Tibial nerve (tissue), 4 donors: ENCODE data around the gene OR2J3. TPM values are rescaled to one million over a fixed set of nuclear protein-coding genes. Genes with fewer than 3 reads are reported as not detected.

Experiments
- DNase-seq, 2 donors: peaks; one replicate each; pipeline ENCODE4 v3.0.0-alpha.2; 2019; ENCODE audit warnings: low spot score in 2 of 2
- H3K27ac ChIP-seq, 4 donors: fragments of 200-600 bp; sonication (generic) in 3 of 4; one replicate each; pipeline ENCODE4 v1.5.1; 2017 to 2019; ENCODE audit warnings: mild to moderate bottlenecking in 1 of 4
- H3K27me3 ChIP-seq, 2 donors: fragments of 200-600 bp; sonication (generic) in 1 of 2; one replicate each; pipeline versions ENCODE4 v1.5.1 to v1.6.0; 2017 to 2019
- H3K36me3 ChIP-seq, 3 donors: fragments of 200-600 bp; sonication (generic); one replicate each; pipeline ENCODE4 v1.5.1; 2018 to 2019
- H3K4me1 ChIP-seq, 4 donors: fragments of 200-600 bp; sonication (generic) in 3 of 4; one replicate each; pipeline ENCODE4 v1.5.1; 2017 to 2019
- H3K4me3 ChIP-seq, 4 donors: fragments of 200-600 bp; sonication (generic) in 3 of 4; one replicate each; pipeline ENCODE4 v1.5.1; 2017 to 2019; ENCODE audit warnings: mild to moderate bottlenecking in 1 of 4, moderate library complexity in 1 of 4
- H3K9me3 ChIP-seq, 4 donors: fragments of 200-600 bp; sonication (generic) in 3 of 4; one replicate each; pipeline ENCODE4 v1.5.1; 2017 to 2019
- EP300 ChIP-seq, 2 donors: sonication (generic); formaldehyde crosslinking; IDR thresholded peaks; one replicate each; pipeline ENCODE4 v1.6.1; 2017; ENCODE audit warnings: antibody characterized with exemption in 2 of 2, mild to moderate bottlenecking in 1 of 2
- POLR2A ChIP-seq, 2 donors: fragments of 450-650 bp; IDR thresholded peaks; one replicate each; pipeline ENCODE4 v1.6.1; 2017; ENCODE audit warnings: antibody characterized with exemption in 2 of 2, mild to moderate bottlenecking in 2 of 2, moderate library complexity in 2 of 2
- WGBS, 2 donors: methylation state at CpG; one replicate each; pipeline ENCODE4 v1.1.5; 2018; 5-methylcytosine and 5-hydroxymethylcytosine counted together
- total RNA-seq, 4 donors: library from RNA; depleted of rRNA; stranded (reverse); fragments of >200 nt; gene quantifications; one replicate each; pipeline ENCODE4 v1.1.0, GENCODE V29; 2016
- TF ChIP-seq, protein P1 (sequence below), 5 experiments: fragments of 200-600 bp in 3 of 5; fragments of 450-650 bp in 2 of 5; sonication (generic) in 3 of 5; IDR thresholded peaks; one replicate each; pipeline ENCODE4 v1.5.1; 2016 to 2019; ENCODE audit warnings: antibody characterized with exemption in 5 of 5, mild to moderate bottlenecking in 3 of 5, moderate library complexity in 2 of 5

The OR2J3 gene
- total RNA-seq, 4 donors from 2014 or later = not detected

DNA sequence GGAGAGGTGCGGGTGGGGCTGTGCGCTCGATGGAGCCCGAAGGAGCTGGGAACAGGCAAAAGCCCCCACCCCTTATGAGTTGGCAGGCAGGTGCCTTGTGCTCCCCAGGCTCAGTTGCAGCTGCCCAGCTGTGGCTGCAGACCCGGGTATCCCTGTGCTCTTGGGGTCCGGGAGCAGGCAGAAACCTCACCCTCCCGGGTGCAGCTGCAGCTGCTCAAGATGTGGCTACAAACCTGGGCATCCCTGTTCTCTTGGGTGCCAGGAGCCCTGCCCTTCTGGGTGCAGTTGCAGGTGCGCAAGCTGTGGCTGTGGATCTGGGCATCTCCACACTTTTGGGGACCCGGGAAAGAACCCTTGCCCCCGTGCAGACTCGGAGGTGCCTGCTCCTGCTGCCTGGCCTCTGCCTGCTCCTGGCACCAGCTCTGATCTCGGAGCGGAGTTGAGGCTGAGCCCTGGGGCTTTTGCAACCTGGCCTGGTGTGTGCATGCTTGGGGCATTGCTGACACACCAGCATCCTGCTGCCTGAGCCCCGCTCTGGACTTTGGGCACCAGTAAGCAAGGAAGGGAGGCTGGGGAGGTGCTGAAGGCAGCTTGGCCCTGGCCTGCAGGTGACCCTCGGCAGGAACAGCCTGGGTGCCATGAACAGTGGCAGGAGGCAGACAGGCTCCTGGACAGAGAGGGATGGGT is 21.6 kb downstream of the OR2J3 start:
- no peaks in the 10 kb centered on the region for H3K27me3 ChIP-seq
- no peaks in the 10 kb centered on the region for H3K36me3 ChIP-seq
- TF ChIP-seq, protein P1, sequence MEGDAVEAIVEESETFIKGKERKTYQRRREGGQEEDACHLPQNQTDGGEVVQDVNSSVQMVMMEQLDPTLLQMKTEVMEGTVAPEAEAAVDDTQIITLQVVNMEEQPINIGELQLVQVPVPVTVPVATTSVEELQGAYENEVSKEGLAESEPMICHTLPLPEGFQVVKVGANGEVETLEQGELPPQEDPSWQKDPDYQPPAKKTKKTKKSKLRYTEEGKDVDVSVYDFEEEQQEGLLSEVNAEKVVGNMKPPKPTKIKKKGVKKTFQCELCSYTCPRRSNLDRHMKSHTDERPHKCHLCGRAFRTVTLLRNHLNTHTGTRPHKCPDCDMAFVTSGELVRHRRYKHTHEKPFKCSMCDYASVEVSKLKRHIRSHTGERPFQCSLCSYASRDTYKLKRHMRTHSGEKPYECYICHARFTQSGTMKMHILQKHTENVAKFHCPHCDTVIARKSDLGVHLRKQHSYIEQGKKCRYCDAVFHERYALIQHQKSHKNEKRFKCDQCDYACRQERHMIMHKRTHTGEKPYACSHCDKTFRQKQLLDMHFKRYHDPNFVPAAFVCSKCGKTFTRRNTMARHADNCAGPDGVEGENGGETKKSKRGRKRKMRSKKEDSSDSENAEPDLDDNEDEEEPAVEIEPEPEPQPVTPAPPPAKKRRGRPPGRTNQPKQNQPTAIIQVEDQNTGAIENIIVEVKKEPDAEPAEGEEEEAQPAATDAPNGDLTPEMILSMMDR (IDR thresholded peaks at IDR 0.05) = no peak
- no peak for TF ChIP-seq EP300 (IDR thresholded peaks at IDR 0.05)
- TF ChIP-seq POLR2A (IDR thresholded peaks at IDR 0.05) = no peak
- DNase-seq = no peak
- H3K4me1 ChIP-seq = no peaks in the 10 kb centered on the region
- WGBS, 2 donors = 67 to 82% methylated on average over 9 to 12 of the region's 15 CpGs
- H3K4me3 ChIP-seq = no peak overlapping the region
- no peak overlapping the region for H3K27ac ChIP-seq
- H3K9me3 ChIP-seq = no peaks in the 10 kb centered on the region

DNA sequence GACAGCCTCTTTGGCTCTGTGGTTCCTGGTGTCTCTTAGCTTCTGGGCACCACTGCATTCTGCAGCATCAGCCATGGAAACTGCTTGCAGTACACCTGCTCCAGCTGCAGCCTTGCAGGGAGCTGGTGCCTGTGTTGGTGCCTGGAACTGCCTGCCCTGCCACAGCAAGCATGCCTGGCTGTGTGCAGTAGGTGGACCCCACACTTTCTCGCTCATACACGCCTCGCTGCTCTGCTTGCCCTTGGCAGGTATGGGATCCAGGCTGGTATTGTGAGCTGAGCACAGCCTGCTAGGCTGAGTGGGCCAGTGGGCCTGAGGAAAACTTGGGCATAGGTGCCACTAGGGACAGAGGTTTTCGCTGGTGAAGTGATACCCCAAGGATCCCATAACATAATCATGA is 22.8 kb downstream of the OR2J3 start:
- Histone ChIP-seq H3K9me3 (no peaks in the 10 kb centered on the region), H3K27ac (no peak overlapping the region), H3K4me3 (no peak overlapping the region), H3K4me1 (no peaks in the 10 kb centered on the region), H3K36me3 (no peaks in the 10 kb centered on the region), H3K27me3 (no peaks in the 10 kb centered on the region)
- no peak for DNase-seq
- TF ChIP-seq EP300 (IDR thresholded peaks at IDR 0.05) (no peak), POLR2A (IDR thresholded peaks at IDR 0.05) (no peak)
- TF ChIP-seq, protein P1 (IDR thresholded peaks at IDR 0.05) = no peak
- 82 to 98% methylated on average over 4 of the region's 4 CpGs for WGBS, 2 donors

DNA sequence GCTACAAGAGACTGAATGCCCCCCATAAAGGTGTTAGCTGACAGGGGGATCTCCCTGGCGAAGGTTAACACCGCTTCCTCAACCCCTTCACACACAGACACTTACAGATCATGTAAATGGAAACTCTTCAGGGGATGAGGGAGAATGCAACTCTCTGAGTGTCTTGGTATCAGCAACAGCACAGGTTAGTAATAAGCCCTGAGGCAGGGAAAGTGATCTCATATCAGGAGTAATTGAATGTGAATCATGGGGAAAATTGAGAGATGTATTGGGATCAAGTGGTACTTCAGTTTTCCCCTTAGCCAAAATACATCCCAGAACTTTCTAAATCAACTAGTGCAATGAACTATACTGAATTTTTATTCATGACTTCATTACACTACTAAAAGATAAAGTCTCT is 23.8 kb downstream of the OR2J3 start:
- H3K36me3 ChIP-seq = no peaks in the 10 kb centered on the region
- no peaks in the 10 kb centered on the region for H3K4me1 ChIP-seq
- 75 to 86% methylated on average over 2 of the region's 2 CpGs for WGBS, 2 donors
- no peak overlapping the region for H3K4me3 ChIP-seq
- no peak for DNase-seq
- H3K27me3 ChIP-seq = no peaks in the 10 kb centered on the region
- no peak overlapping the region for H3K27ac ChIP-seq
- TF ChIP-seq, protein P1 (IDR thresholded peaks at IDR 0.05) = no peak
- no peak for TF ChIP-seq POLR2A (IDR thresholded peaks at IDR 0.05)
- TF ChIP-seq EP300 (IDR thresholded peaks at IDR 0.05) = no peak
- H3K9me3 ChIP-seq = no peaks in the 10 kb centered on the region

DNA sequence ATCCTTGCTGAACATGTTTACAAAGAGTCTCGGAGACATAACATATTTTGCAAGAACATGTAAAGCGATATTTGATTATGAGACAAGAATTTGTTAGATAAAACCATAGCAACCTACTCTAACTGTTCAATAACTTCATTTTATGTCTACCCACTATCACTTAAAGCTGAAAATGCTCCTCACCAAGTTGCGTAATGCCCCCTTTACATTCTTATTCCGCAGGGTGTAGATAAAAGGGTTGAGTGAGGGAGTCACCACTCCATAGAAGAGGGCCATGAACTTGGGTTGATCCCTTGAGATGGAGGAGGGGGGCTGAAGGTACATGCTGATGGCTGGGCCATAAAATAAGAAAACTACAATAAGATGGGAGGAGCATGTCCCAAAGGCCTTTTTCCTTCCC is 29.9 kb downstream of the OR2J3 start:
- TF ChIP-seq POLR2A (IDR thresholded peaks at IDR 0.05) (no peak), EP300 (IDR thresholded peaks at IDR 0.05) (no peak)
- TF ChIP-seq, protein P1 (IDR thresholded peaks at IDR 0.05) = no peak
- no peaks in the 10 kb centered on the region for H3K36me3 ChIP-seq
- no peak for DNase-seq
- H3K9me3 ChIP-seq = no peaks in the 10 kb centered on the region
- H3K4me3 ChIP-seq = no peak overlapping the region
- H3K27ac ChIP-seq = no peak overlapping the region
- 84 to 88% methylated on average over 4 of the region's 4 CpGs for WGBS, 2 donors
- no peaks in the 10 kb centered on the region for H3K4me1 ChIP-seq
- no peaks in the 10 kb centered on the region for H3K27me3 ChIP-seq

DNA sequence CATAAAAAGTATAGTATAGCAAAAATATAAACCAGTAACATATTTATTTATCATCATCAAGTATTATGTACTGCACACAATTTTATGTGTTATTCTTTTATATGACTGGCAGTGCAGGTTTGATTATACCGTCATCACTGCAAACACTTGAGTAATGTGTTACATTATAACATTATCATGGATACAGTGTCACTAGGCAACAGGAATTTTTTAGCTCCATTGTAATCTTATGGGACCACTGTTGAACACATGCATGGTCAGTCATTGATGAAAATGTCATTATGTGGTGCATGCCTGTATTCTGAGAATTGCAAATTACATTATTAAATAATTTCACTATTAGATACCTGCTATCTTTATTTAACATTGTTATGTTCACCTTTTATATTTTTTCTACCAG is 33.7 kb downstream of the OR2J3 start:
- TF ChIP-seq, protein P1 (IDR thresholded peaks at IDR 0.05) = no peak
- TF ChIP-seq EP300 (IDR thresholded peaks at IDR 0.05) = no peak
- no peak for TF ChIP-seq POLR2A (IDR thresholded peaks at IDR 0.05)
- Histone ChIP-seq H3K27ac (no peak overlapping the region), H3K4me3 (no peak overlapping the region), H3K9me3 (peaks cover 0 to 3% (median 0%) of the 10 kb centered on the region in 4 donors), H3K27me3 (no peaks in the 10 kb centered on the region), H3K36me3 (no peaks in the 10 kb centered on the region), H3K4me1 (no peaks in the 10 kb centered on the region)
- no peak for DNase-seq
- whole genome bisulfite sequencing, 2 donors = 91 to 95% methylated on average over 1 of the region's 1 CpG
